ENCODE results near the gene PLA2G4E. TPM values are rescaled to one million over a fixed set of nuclear protein-coding genes. Genes with fewer than 3 reads are reported as not detected.

The PLA2G4E gene
- total and polyA plus RNA-seq, 4 donors, result not detected

- H3K4me3 ChIP-seq (ENCODE audit: low read length in 2 of 2), result no peak overlapping the region
- no peak overlapping the region for H3K27ac ChIP-seq (ENCODE audit: low read depth in 1 of 2, low read length in 2 of 2)
- 32 to 37% methylated on average over 6 of the region's 6 CpGs for WGBS, 2 donors
- no peaks in the 10 kb centered on the region for H3K36me3 ChIP-seq (ENCODE audit: control insufficient read depth in 1 of 2, insufficient read depth in 2 of 2, low read length in 1 of 2)
- DNase-seq (no peak), ATAC-seq (ENCODE audit: low FRiP score) (no peak)
- no peaks in the 10 kb centered on the region for H3K9me3 ChIP-seq (ENCODE audit: control insufficient read depth, low read length)
- intact Hi-C loops (cut with DNase I), result no loop called here
- no peaks in the 10 kb centered on the region for H3K4me1 ChIP-seq (ENCODE audit: control insufficient read depth in 1 of 2, insufficient read depth in 2 of 2, low read length in 2 of 2)
- no peaks in the 10 kb centered on the region for H3K27me3 ChIP-seq (ENCODE audit: control insufficient read depth in 1 of 2, insufficient read depth in 2 of 2, low read length in 1 of 2)
Measured at GRCh38 chr15:42018306-42019224, 2.3 kb downstream of the PLA2G4E start.

GRCh38 chr15:42016971-42017370 lies 3.9 kb downstream of the PLA2G4E start:
- ATAC-seq (ENCODE audit: low FRiP score) (no peak), DNase-seq (no peak)
- H3K27ac ChIP-seq (ENCODE audit: low read depth in 1 of 2, low read length in 2 of 2), result no peak overlapping the region
- no peaks in the 10 kb centered on the region for H3K9me3 ChIP-seq (ENCODE audit: control insufficient read depth, low read length)
- 91% methylated on average over 6 of the region's 6 CpGs for WGBS, 2 donors
- H3K4me3 ChIP-seq (ENCODE audit: low read length in 2 of 2), result no peak overlapping the region
- intact Hi-C loops (cut with DNase I), result no loop called here
- no peaks in the 10 kb centered on the region for H3K4me1 ChIP-seq (ENCODE audit: control insufficient read depth in 1 of 2, insufficient read depth in 2 of 2, low read length in 2 of 2)
- H3K36me3 ChIP-seq (ENCODE audit: control insufficient read depth in 1 of 2, insufficient read depth in 2 of 2, low read length in 1 of 2), result no peaks in the 10 kb centered on the region
- H3K27me3 ChIP-seq (ENCODE audit: control insufficient read depth in 1 of 2, insufficient read depth in 2 of 2, low read length in 1 of 2), result no peaks in the 10 kb centered on the region

- Histone ChIP-seq H3K27ac (ENCODE audit: low read depth in 1 of 2, low read length in 2 of 2) (no peak overlapping the region), H3K27me3 (ENCODE audit: control insufficient read depth in 1 of 2, insufficient read depth in 2 of 2, low read length in 1 of 2) (no peaks in the 10 kb centered on the region), H3K4me3 (ENCODE audit: low read length in 2 of 2) (no peak overlapping the region), H3K4me1 (ENCODE audit: control insufficient read depth in 1 of 2, insufficient read depth in 2 of 2, low read length in 2 of 2) (no peaks in the 10 kb centered on the region), H3K9me3 (ENCODE audit: control insufficient read depth, low read length) (no peaks in the 10 kb centered on the region), H3K36me3 (ENCODE audit: control insufficient read depth in 1 of 2, insufficient read depth in 2 of 2, low read length in 1 of 2) (no peaks in the 10 kb centered on the region)
- DNase-seq (no peak), ATAC-seq (ENCODE audit: low FRiP score) (no peak)
- intact Hi-C loops (cut with DNase I), result no loop called here
- 87 to 100% methylated on average over 4 of the region's 4 CpGs for WGBS, 2 donors
Measured at GRCh38 chr15:42014406-42014805, 6.4 kb downstream of the PLA2G4E start.

DNA sequence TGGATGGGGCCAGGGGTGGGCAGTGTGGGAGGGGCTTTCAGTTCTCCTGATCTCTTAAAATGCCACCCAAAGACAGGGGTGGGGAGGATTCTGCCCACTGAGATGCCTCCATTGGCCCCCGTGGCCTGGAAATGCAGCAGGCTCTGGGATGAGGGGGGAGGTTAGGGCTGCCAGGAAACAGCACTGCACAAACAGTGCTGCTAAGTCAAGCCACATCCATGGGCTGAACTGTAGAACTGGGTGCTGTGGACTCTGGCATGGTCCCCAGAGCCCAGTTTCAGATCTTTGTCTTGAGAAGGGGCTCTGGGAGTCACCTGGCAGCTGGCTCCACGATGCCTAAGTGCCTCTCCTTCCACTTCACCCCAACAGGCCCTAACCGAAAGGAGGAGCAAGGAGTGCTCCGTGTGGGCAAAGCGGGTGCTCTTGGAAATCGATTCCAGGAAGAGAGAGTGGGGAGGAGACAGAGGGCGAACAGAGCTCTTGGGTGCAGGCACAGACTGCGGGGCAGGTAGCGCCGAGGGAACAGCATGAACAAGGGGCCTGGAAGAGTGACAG lies 7.8 kb downstream of the PLA2G4E start:
- ATAC-seq (ENCODE audit: low FRiP score) (no peak), DNase-seq (peak in 1 of 2 donors; percentile 26)
- 84 to 92% methylated on average over 10 of the region's 10 CpGs for WGBS, 2 donors
- no peak overlapping the region for H3K27ac ChIP-seq (ENCODE audit: low read depth in 1 of 2, low read length in 2 of 2)
- H3K4me3 ChIP-seq (ENCODE audit: low read length in 2 of 2), result no peak overlapping the region
- H3K36me3 ChIP-seq (ENCODE audit: control insufficient read depth in 1 of 2, insufficient read depth in 2 of 2, low read length in 1 of 2), result no peaks in the 10 kb centered on the region
- H3K27me3 ChIP-seq (ENCODE audit: control insufficient read depth in 1 of 2, insufficient read depth in 2 of 2, low read length in 1 of 2), result no peaks in the 10 kb centered on the region
- intact Hi-C loops (cut with DNase I), result no loop called here
- no peaks in the 10 kb centered on the region for H3K4me1 ChIP-seq (ENCODE audit: control insufficient read depth in 1 of 2, insufficient read depth in 2 of 2, low read length in 2 of 2)
- no peaks in the 10 kb centered on the region for H3K9me3 ChIP-seq (ENCODE audit: control insufficient read depth, low read length)

- H3K27me3 ChIP-seq (ENCODE audit: control insufficient read depth in 1 of 2, insufficient read depth in 2 of 2, low read length in 1 of 2), result no peaks in the 10 kb centered on the region
- peak in 1 of 2 donors; percentile 40 for DNase-seq
- no peak overlapping the region for H3K27ac ChIP-seq (ENCODE audit: low read depth in 1 of 2, low read length in 2 of 2)
- ATAC-seq (ENCODE audit: low FRiP score), result no peak
- H3K9me3 ChIP-seq (ENCODE audit: control insufficient read depth, low read length), result peaks cover 3% of the 10 kb centered on the region
- no peaks in the 10 kb centered on the region for H3K36me3 ChIP-seq (ENCODE audit: control insufficient read depth in 1 of 2, insufficient read depth in 2 of 2, low read length in 1 of 2)
- 77 to 86% methylated on average over 2 of the region's 2 CpGs for WGBS, 2 donors
- H3K4me3 ChIP-seq (ENCODE audit: low read length in 2 of 2), result no peak overlapping the region
- intact Hi-C loops (cut with DNase I), result no loop called here
- no peaks in the 10 kb centered on the region for H3K4me1 ChIP-seq (ENCODE audit: control insufficient read depth in 1 of 2, insufficient read depth in 2 of 2, low read length in 2 of 2)
Measured at GRCh38 chr15:42012241-42012640, 8.6 kb downstream of the PLA2G4E start.

GRCh38 chr15:42011074-42011473 lies 9.8 kb downstream of the PLA2G4E start:
- DNase-seq (no peak), ATAC-seq (ENCODE audit: low FRiP score) (no peak)
- Histone ChIP-seq H3K9me3 (ENCODE audit: control insufficient read depth, low read length) (peaks cover 3% of the 10 kb centered on the region), H3K27ac (ENCODE audit: low read depth in 1 of 2, low read length in 2 of 2) (no peak overlapping the region), H3K4me3 (ENCODE audit: low read length in 2 of 2) (no peak overlapping the region), H3K36me3 (ENCODE audit: control insufficient read depth in 1 of 2, insufficient read depth in 2 of 2, low read length in 1 of 2) (no peaks in the 10 kb centered on the region), H3K27me3 (ENCODE audit: control insufficient read depth in 1 of 2, insufficient read depth in 2 of 2, low read length in 1 of 2) (no peaks in the 10 kb centered on the region), H3K4me1 (ENCODE audit: control insufficient read depth in 1 of 2, insufficient read depth in 2 of 2, low read length in 2 of 2) (no peaks in the 10 kb centered on the region)
- intact Hi-C loops (cut with DNase I), result no loop called here
- WGBS, 2 donors, result 74 to 95% methylated on average over 7 of the region's 7 CpGs

DNA sequence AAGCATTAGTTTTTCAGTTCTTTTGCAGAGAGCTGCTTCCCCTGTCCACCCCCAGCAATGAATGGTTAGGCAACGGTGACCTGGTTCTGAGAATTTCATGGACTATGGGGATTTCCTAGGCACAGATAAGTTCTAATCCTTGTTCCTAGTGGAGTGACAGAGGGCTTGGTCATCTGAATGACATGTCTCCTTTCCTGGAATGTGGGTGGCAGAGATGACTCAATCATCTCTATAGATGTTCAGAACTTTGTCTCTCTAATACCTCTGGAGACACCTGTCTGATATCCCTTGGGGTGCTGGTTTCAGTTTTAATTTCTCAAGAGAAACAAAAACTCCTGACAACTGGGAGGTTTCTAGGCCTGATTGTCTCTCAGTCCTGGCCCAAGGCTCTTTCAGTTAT lies 10.4 kb downstream of the PLA2G4E start:
- peaks cover 3% of the 10 kb centered on the region for H3K9me3 ChIP-seq (ENCODE audit: control insufficient read depth, low read length)
- intact Hi-C loops (cut with DNase I), result no loop called here
- H3K27me3 ChIP-seq (ENCODE audit: control insufficient read depth in 1 of 2, insufficient read depth in 2 of 2, low read length in 1 of 2), result no peaks in the 10 kb centered on the region
- no peak overlapping the region for H3K27ac ChIP-seq (ENCODE audit: low read depth in 1 of 2, low read length in 2 of 2)
- DNase-seq (no peak), ATAC-seq (ENCODE audit: low FRiP score) (no peak)
- 35 to 91% methylated on average over 1 of the region's 1 CpG for WGBS, 2 donors
- H3K36me3 ChIP-seq (ENCODE audit: control insufficient read depth in 1 of 2, insufficient read depth in 2 of 2, low read length in 1 of 2), result no peaks in the 10 kb centered on the region
- H3K4me3 ChIP-seq (ENCODE audit: low read length in 2 of 2), result no peak overlapping the region
- no peaks in the 10 kb centered on the region for H3K4me1 ChIP-seq (ENCODE audit: control insufficient read depth in 1 of 2, insufficient read depth in 2 of 2, low read length in 2 of 2)

DNA sequence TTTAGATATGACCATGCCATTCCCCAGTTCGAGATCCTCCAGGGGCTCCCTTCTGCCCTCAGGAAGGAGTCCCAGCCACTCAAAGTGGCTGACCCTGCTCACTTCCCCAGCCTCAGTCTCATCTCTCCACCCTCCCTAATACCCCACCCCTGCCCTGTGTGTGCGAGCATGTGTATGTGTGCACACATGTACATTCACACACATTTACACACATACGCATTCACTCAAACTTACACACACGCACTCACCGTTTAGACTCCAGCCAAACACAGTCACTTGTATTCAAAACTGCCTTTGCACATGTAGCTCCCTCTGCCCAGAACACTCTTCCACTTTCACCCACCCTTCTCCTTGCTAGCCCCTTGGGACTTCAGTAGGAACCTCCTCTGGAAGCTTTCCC lies 11.4 kb downstream of the PLA2G4E start:
- no peak for DNase-seq
- H3K4me1 ChIP-seq (ENCODE audit: control insufficient read depth in 1 of 2, insufficient read depth in 2 of 2, low read length in 2 of 2), result no peaks in the 10 kb centered on the region
- no peak overlapping the region for H3K4me3 ChIP-seq (ENCODE audit: low read length in 2 of 2)
- no peaks in the 10 kb centered on the region for H3K27me3 ChIP-seq (ENCODE audit: control insufficient read depth in 1 of 2, insufficient read depth in 2 of 2, low read length in 1 of 2)
- WGBS, 2 donors, result 88 to 93% methylated on average over 5 of the region's 5 CpGs
- H3K27ac ChIP-seq (ENCODE audit: low read depth in 1 of 2, low read length in 2 of 2), result no peak overlapping the region
- no peaks in the 10 kb centered on the region for H3K36me3 ChIP-seq (ENCODE audit: control insufficient read depth in 1 of 2, insufficient read depth in 2 of 2, low read length in 1 of 2)
- ATAC-seq (ENCODE audit: low FRiP score), result no peak
- intact Hi-C loops (cut with DNase I), result no loop called here
- H3K9me3 ChIP-seq (ENCODE audit: control insufficient read depth, low read length), result peaks cover 3% of the 10 kb centered on the region

DNA sequence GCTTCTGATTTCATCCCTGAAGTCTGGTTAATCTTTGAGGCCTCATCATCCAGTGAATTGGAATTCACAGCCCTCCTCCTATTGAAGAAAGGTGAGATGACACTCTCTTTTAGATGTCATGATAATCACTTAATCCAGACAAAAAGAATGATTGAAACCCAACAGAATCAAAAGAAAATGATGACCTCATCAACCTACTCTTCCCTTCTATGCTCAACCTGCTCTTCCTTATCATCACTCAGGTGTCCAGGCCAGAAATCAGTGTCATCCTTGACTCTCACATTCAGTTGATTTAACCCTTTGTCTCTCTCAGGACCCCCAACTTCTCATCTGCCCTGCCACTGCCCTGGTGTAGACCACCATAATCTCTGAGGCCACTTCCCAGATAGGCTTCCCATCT lies 11.8 kb downstream of the PLA2G4E start:
- intact Hi-C loops (cut with DNase I), result no loop called here

More for the DNA sequence above, 11.8 kb downstream of the PLA2G4E start:
- Histone ChIP-seq H3K27ac (ENCODE audit: low read depth in 1 of 2, low read length in 2 of 2) (no peak overlapping the region), H3K36me3 (ENCODE audit: control insufficient read depth in 1 of 2, insufficient read depth in 2 of 2, low read length in 1 of 2) (no peaks in the 10 kb centered on the region), H3K4me3 (ENCODE audit: low read length in 2 of 2) (no peak overlapping the region), H3K4me1 (ENCODE audit: control insufficient read depth in 1 of 2, insufficient read depth in 2 of 2, low read length in 2 of 2) (no peaks in the 10 kb centered on the region), H3K9me3 (ENCODE audit: control insufficient read depth, low read length) (peaks cover 3% of the 10 kb centered on the region), H3K27me3 (ENCODE audit: control insufficient read depth in 1 of 2, insufficient read depth in 2 of 2, low read length in 1 of 2) (no peaks in the 10 kb centered on the region)
- ATAC-seq (ENCODE audit: low FRiP score) (no peak), DNase-seq (no peak)

Measured in aorta (tissue), 5 donors.